ENCODE results near the gene ARPC2. TPM values are rescaled to one million over a fixed set of nuclear protein-coding genes. Genes with fewer than 3 reads are reported as not detected.

The ARPC2 gene
- total and polyA plus RNA-seq, 7 donors, result 150 to 274 (median 198) TPM

- DNase-seq (peak; percentile 53 to 69), ATAC-seq (peak; percentile 89 to 97 (median 94))
- intact Hi-C loops (cut with DNase I), result loop anchor here (2.0 to 10.0 kb wide), 5 partner anchors 30 to 281 kb away; partner anchors contain the start of genes AAMP (in 2 of the 2), CTDSP1 (in 2 of the 2), PNKD (in 2 of the 2) and ARPC2 (in 1 of the 2)
- Histone ChIP-seq H3K9me3 (no peaks in the 10 kb centered on the region), H3K4me3 (no peak overlapping the region), H3K4me1 (peaks cover 14% of the 10 kb centered on the region), H3K36me3 (ENCODE audit: insufficient read depth in 1 of 2, low read depth in 1 of 2) (no peaks in the 10 kb centered on the region), H3K27ac (peak overlapping the region; percentile 23), H3K27me3 (ENCODE audit: insufficient read depth in 3 of 3, low read length in 2 of 3) (no peaks in the 10 kb centered on the region)
- TF ChIP-seq CTCF (IDR thresholded peaks at IDR 0.05), result peak; percentile 68
- 36 to 40% (median 36%) methylated on average over 8 of the region's 8 CpGs for WGBS, 3 donors
Measured at GRCh38 chr2:218186355-218186766, 30.6 kb upstream of the ARPC2 start.

GRCh38 chr2:218186876-218187275 lies 30.1 kb upstream of the ARPC2 start:
- intact Hi-C loops (cut with DNase I), result loop anchor here (2.0 to 10.0 kb wide), 5 partner anchors 30 to 280 kb away; partner anchors contain the start of genes AAMP (in 2 of the 2), CTDSP1 (in 2 of the 2), PNKD (in 2 of the 2) and ARPC2 (in 1 of the 2)
- DNase-seq (no peak), ATAC-seq (peak in 2 of 4 donors; percentile 33 to 52)
- H3K4me3 ChIP-seq, result no peak overlapping the region
- H3K36me3 ChIP-seq (ENCODE audit: insufficient read depth in 1 of 2, low read depth in 1 of 2), result no peaks in the 10 kb centered on the region
- no peaks in the 10 kb centered on the region for H3K9me3 ChIP-seq
- TF ChIP-seq CTCF (IDR thresholded peaks at IDR 0.05), result no peak
- peak overlapping the region; percentile 23 for H3K27ac ChIP-seq
- H3K27me3 ChIP-seq (ENCODE audit: insufficient read depth in 3 of 3, low read length in 2 of 3), result no peaks in the 10 kb centered on the region
- H3K4me1 ChIP-seq, result peaks cover 14% of the 10 kb centered on the region
- 69 to 82% (median 77%) methylated on average over 1 of the region's 1 CpG for WGBS, 3 donors

GRCh38 chr2:218187296-218188015 lies 29.5 kb upstream of the ARPC2 start:
- no peak for TF ChIP-seq CTCF (IDR thresholded peaks at IDR 0.05)
- H3K9me3 ChIP-seq, result no peaks in the 10 kb centered on the region
- no peaks in the 10 kb centered on the region for H3K36me3 ChIP-seq (ENCODE audit: insufficient read depth in 1 of 2, low read depth in 1 of 2)
- intact Hi-C loops (cut with DNase I), result loop anchor here (2.0 to 10.0 kb wide), 5 partner anchors 29 to 280 kb away; partner anchors contain the start of genes AAMP (in 2 of the 2), CTDSP1 (in 2 of the 2), PNKD (in 2 of the 2) and ARPC2 (in 1 of the 2)
- DNase-seq, result no peak
- WGBS, 3 donors, result 16 to 35% (median 30%) methylated on average over 4 of the region's 4 CpGs
- H3K4me3 ChIP-seq, result no peak overlapping the region
- H3K4me1 ChIP-seq, result peaks cover 14% of the 10 kb centered on the region
- ATAC-seq, result peak in 3 of 4 donors; percentile 58 to 70 (median 62)
- peak overlapping the region; percentile 23 for H3K27ac ChIP-seq
- H3K27me3 ChIP-seq (ENCODE audit: insufficient read depth in 3 of 3, low read length in 2 of 3), result no peaks in the 10 kb centered on the region

GRCh38 chr2:218188528-218188927 lies 28.5 kb upstream of the ARPC2 start:
- intact Hi-C loops (cut with DNase I), result loop anchor here (5.0 to 10.0 kb wide), 4 partner anchors 69 to 279 kb away; partner anchors contain the start of genes AAMP (in 2 of the 2), CTDSP1 (in 2 of the 2) and PNKD (in 2 of the 2)
- DNase-seq (no peak), ATAC-seq (no peak)
- TF ChIP-seq CTCF (IDR thresholded peaks at IDR 0.05), result no peak
- Histone ChIP-seq H3K4me1 (peaks cover 14% of the 10 kb centered on the region), H3K27ac (no peak overlapping the region), H3K9me3 (no peaks in the 10 kb centered on the region), H3K4me3 (no peak overlapping the region), H3K27me3 (ENCODE audit: insufficient read depth in 3 of 3, low read length in 2 of 3) (no peaks in the 10 kb centered on the region), H3K36me3 (ENCODE audit: insufficient read depth in 1 of 2, low read depth in 1 of 2) (no peaks in the 10 kb centered on the region)
- WGBS, 3 donors, result 89 to 96% (median 96%) methylated on average over 2 of the region's 2 CpGs

Data from psoas muscle (tissue), 8 donors.